Caco-2 (cell line): Measurements from ENCODE around the gene GRIA2. TPM values are rescaled to one million over a fixed set of nuclear protein-coding genes. Genes with fewer than 3 reads are reported as not detected.

Source experiments
- BruUV-seq: library from RNA; stranded (reverse); fragments of 400-500 nt; replicated peaks from 2 replicates; lab custom pipeline; 2021; lab: Mats Ljungman, UMichigan
- CTCF ChIA-PET: fragments of 300-600 bp; sonication (Branson Sonifier 250); formaldehyde crosslinking; loops from one replicate; lab custom pipeline; 2022; ENCODE audit warnings: antibody characterized with exemption; lab: Charles Lee
- POLR2A ChIA-PET: fragments of 300-600 bp; sonication (Branson Sonifier 250); formaldehyde crosslinking; loops from one replicate; lab custom pipeline; 2022; ENCODE audit warnings: antibody characterized with exemption; lab: Charles Lee
- DNase-seq, 2 experiments: peaks; one replicate each; pipeline versions ENCODE4 v3.0.0 to v3.0.0-alpha.2; 2020 to 2022
- H3K27me3 ChIP-seq: replicated peaks from 2 replicates; pipeline ENCODE4 v1.6.0; 2011; ENCODE audit warnings: low read length; ENCODE audit not compliant: control insufficient read depth, insufficient read depth
- H3K36me3 ChIP-seq: 2 replicates; pipeline ENCODE4 v1.5.1; 2011; ENCODE audit warnings: low read length; ENCODE audit not compliant: control insufficient read depth, insufficient read depth
- H3K4me1 ChIP-seq: fragments of 250-450 bp; sonication (Bioruptor Pico); 2 replicates; pipeline ENCODE4 v1.5.1; 2020; ENCODE audit warnings: mild to moderate bottlenecking
- H3K4me3 ChIP-seq: 2 replicates; pipeline ENCODE4 v1.5.1; 2011; ENCODE audit warnings: low read depth, mild to moderate bottlenecking, control low read depth, low read length
- H3K9me3 ChIP-seq: fragments of 250-450 bp; sonication (Bioruptor Pico); 2 replicates; pipeline ENCODE4 v1.5.1; 2020; ENCODE audit warnings: mild to moderate bottlenecking, moderate library complexity
- H3K27ac Mint-ChIP-seq: one replicate; pipeline ENCODE4 v1.8.0; 2022; ENCODE audit warnings: mixed read lengths; ENCODE audit not compliant: unreplicated experiment
- H3K27me3 Mint-ChIP-seq: one replicate; pipeline ENCODE4 v1.8.0; 2022; ENCODE audit warnings: mixed read lengths; ENCODE audit not compliant: insufficient read depth, unreplicated experiment
- H3K36me3 Mint-ChIP-seq: one replicate; pipeline ENCODE4 v1.8.0; 2022; ENCODE audit warnings: mild to moderate bottlenecking, mixed read lengths; ENCODE audit not compliant: insufficient read depth, unreplicated experiment
- H3K4me1 Mint-ChIP-seq: one replicate; pipeline ENCODE4 v1.8.0; 2022; ENCODE audit warnings: low read depth, mixed read lengths; ENCODE audit not compliant: unreplicated experiment
- H3K4me3 Mint-ChIP-seq: one replicate; pipeline ENCODE4 v1.8.0; 2022; ENCODE audit warnings: mild to moderate bottlenecking, moderate library complexity, mixed read lengths; ENCODE audit not compliant: unreplicated experiment
- H3K9me3 Mint-ChIP-seq: one replicate; pipeline ENCODE4 v1.8.0; 2022; ENCODE audit warnings: mixed read lengths; ENCODE audit not compliant: unreplicated experiment
- intact Hi-C: fragments of 100-400 bp; cut with micrococcal nuclease; formaldehyde crosslinking; loops from one replicate; pipeline ENCODE4 v1.10.0; 2022; ENCODE audit not compliant: unreplicated experiment
- total RNA-seq: library from RNA; stranded (reverse); gene quantifications from 2 replicates; pipeline ENCODE4 v1.2.3, GENCODE V29; 2022
- TF ChIP-seq, protein P1 (sequence below), 2 experiments: fragments of 200-600 bp in 1 of 2; IDR thresholded peaks; 1 replicate in 1 of 2; 2 replicates in 1 of 2; pipeline versions ENCODE4 v1.5.1 to v1.8.0; 2011 to 2022; ENCODE audit warnings: antibody characterized with exemption in 1 of 2, control low read depth in 1 of 2, inconsistent platforms in 1 of 2, low read depth in 1 of 2, low read length in 1 of 2, mild to moderate bottlenecking in 1 of 2, moderate library complexity in 1 of 2; ENCODE audit not compliant: insufficient read depth in 1 of 2, severe bottlenecking in 1 of 2, unreplicated experiment in 1 of 2

GRIA2 gene
- total RNA-seq, 1 experiment from 2014 or later = not detected

DNA sequence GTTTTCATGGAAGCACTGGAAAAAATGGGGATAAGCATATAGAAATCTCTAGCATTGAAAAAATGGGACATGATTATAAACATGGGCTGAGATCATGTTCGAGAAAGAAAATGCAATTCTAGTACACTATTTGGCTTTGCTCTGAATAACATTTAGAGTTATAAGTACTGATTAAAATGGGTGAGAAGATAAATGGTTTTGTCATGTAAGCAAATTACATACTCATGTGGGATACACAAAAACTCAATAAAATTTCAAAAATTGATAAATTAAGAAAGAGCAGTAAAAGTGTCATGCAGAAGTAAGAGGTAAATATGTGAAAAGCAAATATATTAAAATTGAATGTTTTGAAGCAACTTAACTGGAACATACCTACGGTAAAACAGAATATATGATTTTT is 99.6 kb downstream of the GRIA2 start:
- BruUV-seq = no TSS peak
- CTCF ChIA-PET = no interaction called here
- Mint-ChIP-seq H3K9me3 (no peaks in the 10 kb centered on the region), H3K4me3 (no peak overlapping the region), H3K36me3 (no peaks in the 10 kb centered on the region), H3K27me3 (peaks cover 3% of the 10 kb centered on the region), H3K4me1 (no peaks in the 10 kb centered on the region), H3K27ac (no peak overlapping the region)
- TF ChIP-seq, protein P1, sequence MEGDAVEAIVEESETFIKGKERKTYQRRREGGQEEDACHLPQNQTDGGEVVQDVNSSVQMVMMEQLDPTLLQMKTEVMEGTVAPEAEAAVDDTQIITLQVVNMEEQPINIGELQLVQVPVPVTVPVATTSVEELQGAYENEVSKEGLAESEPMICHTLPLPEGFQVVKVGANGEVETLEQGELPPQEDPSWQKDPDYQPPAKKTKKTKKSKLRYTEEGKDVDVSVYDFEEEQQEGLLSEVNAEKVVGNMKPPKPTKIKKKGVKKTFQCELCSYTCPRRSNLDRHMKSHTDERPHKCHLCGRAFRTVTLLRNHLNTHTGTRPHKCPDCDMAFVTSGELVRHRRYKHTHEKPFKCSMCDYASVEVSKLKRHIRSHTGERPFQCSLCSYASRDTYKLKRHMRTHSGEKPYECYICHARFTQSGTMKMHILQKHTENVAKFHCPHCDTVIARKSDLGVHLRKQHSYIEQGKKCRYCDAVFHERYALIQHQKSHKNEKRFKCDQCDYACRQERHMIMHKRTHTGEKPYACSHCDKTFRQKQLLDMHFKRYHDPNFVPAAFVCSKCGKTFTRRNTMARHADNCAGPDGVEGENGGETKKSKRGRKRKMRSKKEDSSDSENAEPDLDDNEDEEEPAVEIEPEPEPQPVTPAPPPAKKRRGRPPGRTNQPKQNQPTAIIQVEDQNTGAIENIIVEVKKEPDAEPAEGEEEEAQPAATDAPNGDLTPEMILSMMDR (IDR thresholded peaks at IDR 0.05; ENCODE audit: insufficient read depth in 1 of 2, low read depth in 1 of 2, low read length in 1 of 2, severe bottlenecking in 1 of 2, unreplicated experiment in 1 of 2) = no peak
- Histone ChIP-seq H3K4me3 (no peak overlapping the region), H3K9me3 (no peaks in the 10 kb centered on the region), H3K27me3 (no peaks in the 10 kb centered on the region), H3K4me1 (no peaks in the 10 kb centered on the region), H3K36me3 (no peaks in the 10 kb centered on the region)
- POLR2A ChIA-PET = no interaction called here
- DNase-seq = no peak
- intact Hi-C loops = no loop called here

DNA sequence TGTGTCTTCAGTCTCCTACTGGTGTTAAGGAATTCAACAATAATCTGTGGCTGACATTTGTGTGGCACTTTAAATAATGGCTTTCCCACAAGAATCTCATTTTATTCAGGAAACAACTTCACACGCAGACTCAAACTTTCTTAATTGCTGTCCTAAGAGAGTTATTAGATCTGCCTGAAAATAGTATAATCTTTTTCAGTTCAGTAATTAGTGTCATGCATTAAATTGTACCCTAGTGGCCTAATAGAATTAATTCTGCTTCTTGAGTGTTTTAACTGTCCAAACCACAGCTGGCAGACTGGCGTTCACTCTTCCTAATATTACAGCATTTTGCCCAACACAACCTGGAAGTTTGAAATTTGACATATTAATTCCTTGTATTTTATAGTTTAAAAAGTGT is 107.1 kb downstream of the GRIA2 start:
- TF ChIP-seq, protein P1 (IDR thresholded peaks at IDR 0.05; ENCODE audit: insufficient read depth in 1 of 2, low read depth in 1 of 2, low read length in 1 of 2, severe bottlenecking in 1 of 2, unreplicated experiment in 1 of 2) = no peak
- ChIA-PET CTCF (no interaction called here), POLR2A (no interaction called here)
- BruUV-seq = no TSS peak
- Mint-ChIP-seq H3K36me3 (no peaks in the 10 kb centered on the region), H3K27ac (no peak overlapping the region), H3K27me3 (no peaks in the 10 kb centered on the region), H3K4me3 (no peak overlapping the region), H3K4me1 (no peaks in the 10 kb centered on the region), H3K9me3 (no peaks in the 10 kb centered on the region)
- Histone ChIP-seq H3K9me3 (no peaks in the 10 kb centered on the region), H3K4me1 (no peaks in the 10 kb centered on the region), H3K4me3 (no peak overlapping the region), H3K27me3 (no peaks in the 10 kb centered on the region), H3K36me3 (no peaks in the 10 kb centered on the region)
- intact Hi-C loops = no loop called here
- no peak for DNase-seq

DNA sequence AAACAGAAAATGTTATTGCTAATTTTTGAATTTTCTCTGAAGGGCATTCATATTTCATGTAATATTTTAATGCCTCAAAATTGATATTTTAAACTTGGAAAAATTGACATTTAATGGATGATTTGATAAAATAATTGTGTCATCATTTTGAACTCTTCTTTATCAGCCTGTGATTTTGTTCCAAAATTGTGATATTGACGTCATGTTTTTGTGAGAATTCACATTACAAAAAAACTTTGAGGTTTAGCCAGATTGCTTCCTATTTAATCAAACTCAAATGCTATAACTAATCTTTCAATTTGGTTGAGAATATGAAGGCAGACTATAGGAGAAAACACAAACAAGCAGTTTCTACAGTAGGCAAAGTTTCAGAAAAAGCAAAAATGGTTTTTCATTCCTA is 137.4 kb downstream of the GRIA2 start:
- no TSS peak for BruUV-seq
- H3K27ac Mint-ChIP-seq = no peak overlapping the region
- H3K36me3 Mint-ChIP-seq = no peaks in the 10 kb centered on the region

More for the DNA sequence above, 137.4 kb downstream of the GRIA2 start:
- Mint-ChIP-seq H3K27me3 (no peaks in the 10 kb centered on the region), H3K4me3 (no peak overlapping the region), H3K9me3 (no peaks in the 10 kb centered on the region), H3K4me1 (no peaks in the 10 kb centered on the region)
- Histone ChIP-seq H3K4me3 (no peak overlapping the region), H3K36me3 (no peaks in the 10 kb centered on the region), H3K9me3 (no peaks in the 10 kb centered on the region), H3K4me1 (no peaks in the 10 kb centered on the region), H3K27me3 (no peaks in the 10 kb centered on the region)
- no peak for DNase-seq
- POLR2A ChIA-PET = no interaction called here
- CTCF ChIA-PET = no interaction called here
- intact Hi-C loops = no loop called here
- TF ChIP-seq, protein P1 (IDR thresholded peaks at IDR 0.05; ENCODE audit: insufficient read depth in 1 of 2, low read depth in 1 of 2, low read length in 1 of 2, severe bottlenecking in 1 of 2, unreplicated experiment in 1 of 2) = no peak
